ENCODE measurements around the gene PUSL1. TPM values are rescaled to one million over a fixed set of nuclear protein-coding genes. Genes with fewer than 3 reads are reported as not detected.

PUSL1 gene
- total and polyA plus RNA-seq, 2 of the 4 experiments (the other 2 are of a cell fraction): 10.9 to 33.0 TPM

DNA sequence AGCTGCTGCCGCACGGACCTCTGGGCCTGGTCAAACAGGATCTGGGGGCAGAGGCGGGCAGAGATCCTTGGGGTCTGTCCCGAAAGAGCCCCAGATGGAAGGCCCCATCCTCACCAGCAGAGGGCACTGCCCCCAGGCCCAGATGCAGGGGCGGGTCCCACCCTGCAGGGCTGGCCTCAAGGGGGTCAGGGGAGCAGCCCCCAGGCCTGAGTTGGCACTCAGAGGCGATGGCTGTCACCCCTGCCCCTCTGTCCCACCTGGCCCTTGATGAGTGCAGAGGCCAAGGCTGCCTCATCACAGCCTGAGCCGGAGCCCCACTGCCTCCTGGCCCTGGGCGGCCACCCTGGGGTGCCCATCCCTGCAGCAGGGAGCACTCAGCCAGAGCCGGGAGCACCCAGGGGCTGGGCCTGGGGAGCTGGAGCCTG, 6.4 kb upstream of the PUSL1 start:
- Histone ChIP-seq H3K4me2 (ENCODE audit: low read depth, low read length) (no peak overlapping the region), H2BK120ac (ENCODE audit: low read depth, low read length) (no peak overlapping the region), H3K4ac (ENCODE audit: low read depth, low read length) (no peak overlapping the region), H3K23ac (ENCODE audit: low read depth, low read length) (no peak overlapping the region), H3K9me1 (ENCODE audit: insufficient read depth, low read length) (peaks cover 3% of the 10 kb centered on the region), H2BK5ac (ENCODE audit: low read depth, low read length, poor library complexity, severe bottlenecking) (no peak overlapping the region), H3K9me3 (ENCODE audit: control insufficient read depth, insufficient read depth, low read length) (no peaks in the 10 kb centered on the region), H4K5ac (ENCODE audit: low read depth, low read length) (no peak overlapping the region), H2AK5ac (ENCODE audit: low read depth, low read length) (no peak overlapping the region), H4K91ac (ENCODE audit: insufficient read depth, low read depth, low read length) (no peak overlapping the region), H3K14ac (replicated peaks; ENCODE audit: low read depth, low read length) (no peak overlapping the region), H3K27me3 (ENCODE audit: control insufficient read depth, insufficient read depth, low read length) (no peaks in the 10 kb centered on the region), H4K20me1 (ENCODE audit: insufficient read depth, low read length) (peaks cover 53% of the 10 kb centered on the region), H3K36me3 (ENCODE audit: control insufficient read depth, insufficient read depth, low read length) (peaks cover 13% of the 10 kb centered on the region), H4K8ac (ENCODE audit: low read depth in 2 of 2, low read length in 2 of 2) (no peak overlapping the region), H3K56ac (ENCODE audit: extremely low read depth, insufficient read depth, low read length) (no peak overlapping the region), H3K4me3 (ENCODE audit: insufficient read depth, low read depth, low read length) (no peak overlapping the region), H3K18ac (ENCODE audit: low read depth, low read length) (no peak overlapping the region), H2AFZ (replicated peaks; ENCODE audit: low read length, poor library complexity) (no peak overlapping the region), H3K9ac (ENCODE audit: low read depth, low read length) (no peak overlapping the region), H2AK9ac (replicated peaks; ENCODE audit: low read depth, low read length, poor library complexity) (no peak overlapping the region), H3K79me1 (ENCODE audit: low read depth in 1 of 2, low read length in 2 of 2) (peaks cover 3 to 50% of the 10 kb centered on the region in 2 experiments; a peak in 3 of 4 replicates), H2BK15ac (ENCODE audit: low read depth, low read length) (no peak overlapping the region), H2BK20ac (ENCODE audit: low read depth, low read length) (no peak overlapping the region), H3K4me1 (ENCODE audit: control insufficient read depth, insufficient read depth, low read length) (peaks cover 25% of the 10 kb centered on the region), H3K27ac (ENCODE audit: insufficient read depth, low read length) (no peak overlapping the region)
- DNase-seq (no peak), ATAC-seq (ENCODE audit: low read depth) (no peak)
- 85% methylated on average over 4 of the region's 9 CpGs; no CpG with 5 or more reads in 1 of the 2 experiments for WGBS, 2 experiments (ENCODE audit: extremely low coverage in 2 of 2, insufficient read length in 1 of 2)
- TF ChIP-seq NFE2L2 (IDR thresholded peaks at IDR 0.05; ENCODE audit: low read depth, low read length): no peak
- no peak for TF ChIP-seq MXI1 (IDR thresholded peaks at IDR 0.05; ENCODE audit: borderline replicate concordance, low read depth, low read length)
- no peak for TF ChIP-seq POLR2A (IDR thresholded peaks at IDR 0.05; ENCODE audit: low read depth, low read length)
- no peak for TF ChIP-seq FOS (IDR thresholded peaks at IDR 0.05; ENCODE audit: low read depth, low read length)
- TF ChIP-seq MAZ (IDR thresholded peaks at IDR 0.05; ENCODE audit: borderline replicate concordance, low read depth, low read length): no peak
- TF ChIP-seq BHLHE40 (IDR thresholded peaks at IDR 0.05; ENCODE audit: low read depth, low read length): no peak
- TF ChIP-seq, protein P1, sequence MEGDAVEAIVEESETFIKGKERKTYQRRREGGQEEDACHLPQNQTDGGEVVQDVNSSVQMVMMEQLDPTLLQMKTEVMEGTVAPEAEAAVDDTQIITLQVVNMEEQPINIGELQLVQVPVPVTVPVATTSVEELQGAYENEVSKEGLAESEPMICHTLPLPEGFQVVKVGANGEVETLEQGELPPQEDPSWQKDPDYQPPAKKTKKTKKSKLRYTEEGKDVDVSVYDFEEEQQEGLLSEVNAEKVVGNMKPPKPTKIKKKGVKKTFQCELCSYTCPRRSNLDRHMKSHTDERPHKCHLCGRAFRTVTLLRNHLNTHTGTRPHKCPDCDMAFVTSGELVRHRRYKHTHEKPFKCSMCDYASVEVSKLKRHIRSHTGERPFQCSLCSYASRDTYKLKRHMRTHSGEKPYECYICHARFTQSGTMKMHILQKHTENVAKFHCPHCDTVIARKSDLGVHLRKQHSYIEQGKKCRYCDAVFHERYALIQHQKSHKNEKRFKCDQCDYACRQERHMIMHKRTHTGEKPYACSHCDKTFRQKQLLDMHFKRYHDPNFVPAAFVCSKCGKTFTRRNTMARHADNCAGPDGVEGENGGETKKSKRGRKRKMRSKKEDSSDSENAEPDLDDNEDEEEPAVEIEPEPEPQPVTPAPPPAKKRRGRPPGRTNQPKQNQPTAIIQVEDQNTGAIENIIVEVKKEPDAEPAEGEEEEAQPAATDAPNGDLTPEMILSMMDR (conservative IDR thresholded peaks at IDR 0.05; ENCODE audit: low read depth, low read length): peak; percentile 38; the same call in 1 of the 2 replicates
- 0 out of 2 replicates have a peak, but pooled peaks have one; percentile 15 for TF ChIP-seq SMC3 (IDR thresholded peaks at IDR 0.05; ENCODE audit: low read depth, low read length)
- TF ChIP-seq RCOR1 (IDR thresholded peaks at IDR 0.05; ENCODE audit: insufficient replicate concordance, low read length): no peak
- TF ChIP-seq MAFK (IDR thresholded peaks at IDR 0.05; ENCODE audit: low read depth, low read length): no peak
- no peak for TF ChIP-seq RFX5 (IDR thresholded peaks at IDR 0.05; ENCODE audit: low read depth, low read length)
- no peak for TF ChIP-seq CHD1 (IDR thresholded peaks at IDR 0.05; ENCODE audit: low read depth, low read length)
- no peak for TF ChIP-seq CEBPB (IDR thresholded peaks at IDR 0.05; ENCODE audit: low read depth, low read length)
- 0 out of 2 replicates have a peak, but pooled peaks have one; percentile 6 for TF ChIP-seq RAD21 (IDR thresholded peaks at IDR 0.05; ENCODE audit: low read length)
- TF ChIP-seq, protein P2, sequence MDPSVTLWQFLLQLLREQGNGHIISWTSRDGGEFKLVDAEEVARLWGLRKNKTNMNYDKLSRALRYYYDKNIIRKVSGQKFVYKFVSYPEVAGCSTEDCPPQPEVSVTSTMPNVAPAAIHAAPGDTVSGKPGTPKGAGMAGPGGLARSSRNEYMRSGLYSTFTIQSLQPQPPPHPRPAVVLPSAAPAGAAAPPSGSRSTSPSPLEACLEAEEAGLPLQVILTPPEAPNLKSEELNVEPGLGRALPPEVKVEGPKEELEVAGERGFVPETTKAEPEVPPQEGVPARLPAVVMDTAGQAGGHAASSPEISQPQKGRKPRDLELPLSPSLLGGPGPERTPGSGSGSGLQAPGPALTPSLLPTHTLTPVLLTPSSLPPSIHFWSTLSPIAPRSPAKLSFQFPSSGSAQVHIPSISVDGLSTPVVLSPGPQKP (IDR thresholded peaks at IDR 0.05; ENCODE audit: borderline replicate concordance, low read depth, low read length): no peak
- TF ChIP-seq, protein P3, sequence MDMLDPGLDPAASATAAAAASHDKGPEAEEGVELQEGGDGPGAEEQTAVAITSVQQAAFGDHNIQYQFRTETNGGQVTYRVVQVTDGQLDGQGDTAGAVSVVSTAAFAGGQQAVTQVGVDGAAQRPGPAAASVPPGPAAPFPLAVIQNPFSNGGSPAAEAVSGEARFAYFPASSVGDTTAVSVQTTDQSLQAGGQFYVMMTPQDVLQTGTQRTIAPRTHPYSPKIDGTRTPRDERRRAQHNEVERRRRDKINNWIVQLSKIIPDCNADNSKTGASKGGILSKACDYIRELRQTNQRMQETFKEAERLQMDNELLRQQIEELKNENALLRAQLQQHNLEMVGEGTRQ (IDR thresholded peaks at IDR 0.05; ENCODE audit: low read depth, low read length): no peak
- in situ Hi-C loops (cut with MboI; ENCODE audit: low sequenced_read_pairs): no loop called here
- ChIA-PET CTCF (no interaction called here), POLR2A (ENCODE audit: unreplicated experiment) (no interaction called here)
- BruUV-seq (replicated peaks): no TSS peak
- dilution Hi-C loops (cut with HindIII; ENCODE audit: low sequenced_read_pairs, unreplicated experiment): no loop called here
- intact Hi-C loops (cut with micrococcal nuclease): no loop called here
